Ectodermal cell (in vitro differentiated cells): ENCODE results near the gene BNC2.

ENCODE experiments used
- H3K27ac ChIP-seq: 2 replicates; pipeline ENCODE4 v1.7.0; 2013; ENCODE audit warnings: mild to moderate bottlenecking, low read depth, low read length; ENCODE audit not compliant: insufficient read depth, poor library complexity, severe bottlenecking
- H3K27me3 ChIP-seq: 2 replicates; pipeline ENCODE4 v1.7.0; 2013; ENCODE audit warnings: mild to moderate bottlenecking, low read length; ENCODE audit not compliant: insufficient read depth, control insufficient read depth, poor library complexity, severe bottlenecking
- H3K36me3 ChIP-seq: one replicate; pipeline ENCODE4 v1.7.0; 2013; ENCODE audit warnings: low read length; ENCODE audit not compliant: control insufficient read depth, insufficient read depth
- H3K4me1 ChIP-seq: one replicate; pipeline ENCODE4 v1.7.0; 2013; ENCODE audit warnings: low read length; ENCODE audit not compliant: control insufficient read depth, insufficient read depth
- H3K4me3 ChIP-seq: 2 replicates; pipeline ENCODE4 v1.7.0; 2013; ENCODE audit warnings: low read depth, low read length, control low read depth; ENCODE audit not compliant: insufficient read depth
- H3K9me3 ChIP-seq: 2 replicates; pipeline ENCODE4 v1.7.0; 2013; ENCODE audit warnings: mild to moderate bottlenecking, low read length, moderate library complexity; ENCODE audit not compliant: control insufficient read depth
- WGBS, 2 experiments: methylation state at CpG; one replicate each; pipeline ENCODE4 v1.1.7; 2013; ENCODE audit warnings: missing lambda C conversion rate in 2 of 2; 5-methylcytosine and 5-hydroxymethylcytosine counted together

BNC2 gene

GRCh38 chr9:16769291-16769690 lies 101.2 kb downstream of the BNC2 start:
- peaks cover 3% of the 10 kb centered on the region for H3K27me3 ChIP-seq
- no peak overlapping the region for H3K4me3 ChIP-seq
- H3K4me1 ChIP-seq = peaks cover 3% of the 10 kb centered on the region
- no peaks in the 10 kb centered on the region for H3K36me3 ChIP-seq
- H3K27ac ChIP-seq = no peak overlapping the region
- H3K9me3 ChIP-seq = no peaks in the 10 kb centered on the region
- 79 to 83% methylated on average over 5 of the region's 5 CpGs for WGBS, 2 experiments

DNA sequence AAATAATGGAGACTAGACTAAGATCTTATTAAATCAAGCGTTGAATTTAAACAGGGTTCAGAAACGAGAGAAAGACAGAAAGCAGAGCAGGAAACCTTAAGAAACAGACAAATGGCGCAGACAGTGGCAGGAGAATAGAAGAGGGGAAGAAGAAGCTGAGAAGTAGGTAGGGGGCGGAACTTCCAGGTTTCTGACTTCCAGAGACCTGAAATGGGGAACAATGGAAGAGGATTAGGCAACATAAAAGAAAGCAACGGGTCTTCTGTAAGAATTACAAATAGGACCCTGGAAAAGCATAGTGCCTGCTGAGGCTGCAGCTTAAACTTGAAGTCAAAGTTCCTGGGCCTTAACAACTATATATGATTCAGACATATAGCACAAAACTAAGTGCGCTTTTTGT lies 101.7 kb downstream of the BNC2 start:
- WGBS, 2 experiments = 45 to 50% methylated on average over 6 of the region's 6 CpGs
- peaks cover 3% of the 10 kb centered on the region for H3K27me3 ChIP-seq
- H3K36me3 ChIP-seq = no peaks in the 10 kb centered on the region
- no peak overlapping the region for H3K4me3 ChIP-seq
- peaks cover 3% of the 10 kb centered on the region for H3K4me1 ChIP-seq
- H3K27ac ChIP-seq = no peak overlapping the region
- no peaks in the 10 kb centered on the region for H3K9me3 ChIP-seq

DNA sequence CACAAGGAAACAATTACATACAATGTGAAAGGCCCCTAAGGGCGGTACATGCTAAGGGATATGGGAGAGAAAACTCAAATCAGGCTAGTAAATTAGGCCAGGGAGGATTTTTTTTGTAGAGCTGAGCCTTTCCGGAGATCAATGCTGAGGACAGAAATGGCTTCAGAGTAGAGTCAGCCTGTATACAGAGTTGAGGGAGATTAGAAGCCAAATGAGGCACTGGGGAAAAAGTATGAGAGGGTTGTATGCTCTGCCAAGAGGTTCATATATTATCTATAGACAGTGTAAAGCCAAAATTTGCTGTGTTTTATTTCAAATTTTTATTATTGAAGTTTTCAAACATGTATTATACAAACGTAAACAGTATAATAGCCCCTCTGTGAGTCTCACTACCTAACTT lies 103.1 kb downstream of the BNC2 start:
- H3K4me3 ChIP-seq = no peak overlapping the region
- 90 to 93% methylated on average over 3 of the region's 3 CpGs for WGBS, 2 experiments
- no peaks in the 10 kb centered on the region for H3K9me3 ChIP-seq
- H3K4me1 ChIP-seq = peaks cover 3% of the 10 kb centered on the region
- H3K27ac ChIP-seq = no peak overlapping the region
- H3K36me3 ChIP-seq = no peaks in the 10 kb centered on the region
- peaks cover 3% of the 10 kb centered on the region for H3K27me3 ChIP-seq

GRCh38 chr9:16763946-16764345 lies 106.5 kb downstream of the BNC2 start:
- no peaks in the 10 kb centered on the region for H3K9me3 ChIP-seq
- WGBS, 2 experiments = 96 to 98% methylated on average over 2 of the region's 2 CpGs
- no peaks in the 10 kb centered on the region for H3K36me3 ChIP-seq
- H3K27ac ChIP-seq = no peak overlapping the region
- H3K27me3 ChIP-seq = no peaks in the 10 kb centered on the region
- no peak overlapping the region for H3K4me3 ChIP-seq
- no peaks in the 10 kb centered on the region for H3K4me1 ChIP-seq

- Histone ChIP-seq H3K4me1 (no peaks in the 10 kb centered on the region), H3K27me3 (no peaks in the 10 kb centered on the region), H3K9me3 (no peaks in the 10 kb centered on the region), H3K27ac (no peak overlapping the region), H3K36me3 (no peaks in the 10 kb centered on the region), H3K4me3 (no peak overlapping the region)
- WGBS, 2 experiments = 92 to 93% methylated on average over 8 of the region's 8 CpGs
These were observed 114.9 kb downstream of the BNC2 start for GRCh38 chr9:16755467-16756160.

- Histone ChIP-seq H3K36me3 (no peaks in the 10 kb centered on the region), H3K9me3 (no peaks in the 10 kb centered on the region), H3K27ac (no peak overlapping the region), H3K27me3 (no peaks in the 10 kb centered on the region), H3K4me3 (no peak overlapping the region), H3K4me1 (no peaks in the 10 kb centered on the region)
- 89 to 97% methylated on average over 4 of the region's 4 CpGs for WGBS, 2 experiments
These were observed 115.8 kb downstream of the BNC2 start for GRCh38 chr9:16754662-16755061.

GRCh38 chr9:16753256-16753655 lies 117.2 kb downstream of the BNC2 start:
- 86 to 91% methylated on average over 1 to 2 of the region's 2 CpGs for WGBS, 2 experiments
- Histone ChIP-seq H3K4me1 (no peaks in the 10 kb centered on the region), H3K27me3 (no peaks in the 10 kb centered on the region), H3K9me3 (no peaks in the 10 kb centered on the region), H3K27ac (no peak overlapping the region), H3K36me3 (no peaks in the 10 kb centered on the region), H3K4me3 (no peak overlapping the region)

DNA sequence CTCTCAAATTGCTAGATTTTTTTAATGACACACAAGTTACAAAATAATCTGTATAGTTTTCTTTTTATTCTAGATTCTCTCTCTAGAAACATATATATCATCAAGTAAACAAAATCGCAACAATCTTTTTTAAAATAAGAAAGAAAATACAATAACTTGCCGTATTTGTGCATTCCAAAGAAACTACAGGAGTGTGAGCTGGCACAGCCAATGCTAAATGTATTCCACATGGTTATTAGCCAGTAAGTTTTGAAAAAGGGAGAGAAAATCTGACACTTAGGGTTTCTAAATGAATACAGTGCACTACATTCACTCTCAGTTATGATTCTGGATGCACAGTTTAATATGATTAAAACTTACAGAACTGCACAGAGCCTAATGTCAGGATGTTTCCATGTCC lies 117.9 kb downstream of the BNC2 start:
- WGBS, 2 experiments = 91 to 100% methylated on average over 1 to 2 of the region's 2 CpGs
- Histone ChIP-seq H3K27me3 (no peaks in the 10 kb centered on the region), H3K27ac (no peak overlapping the region), H3K4me3 (no peak overlapping the region), H3K9me3 (no peaks in the 10 kb centered on the region), H3K36me3 (no peaks in the 10 kb centered on the region), H3K4me1 (no peaks in the 10 kb centered on the region)

DNA sequence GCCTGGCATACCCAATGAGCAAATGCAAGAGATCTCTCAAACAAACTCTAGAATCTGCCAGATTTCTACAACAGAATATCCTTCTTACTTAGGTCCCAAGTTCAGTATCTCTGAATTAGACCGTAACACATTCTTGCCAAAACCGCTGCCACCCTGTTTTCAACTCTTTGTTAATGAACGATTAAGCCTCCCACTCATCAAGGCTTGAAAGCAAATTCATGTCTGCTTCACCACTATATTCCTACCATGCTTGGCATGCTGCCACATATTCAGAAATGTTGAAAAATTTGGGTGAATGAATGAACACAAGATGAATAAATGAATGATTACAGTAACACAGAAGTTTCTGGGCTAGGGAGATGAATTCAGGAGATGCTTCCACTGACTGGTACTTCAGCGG lies 119.9 kb downstream of the BNC2 start:
- Histone ChIP-seq H3K4me1 (no peaks in the 10 kb centered on the region), H3K27ac (no peak overlapping the region), H3K9me3 (no peaks in the 10 kb centered on the region), H3K4me3 (no peak overlapping the region), H3K36me3 (no peaks in the 10 kb centered on the region), H3K27me3 (no peaks in the 10 kb centered on the region)
- 90 to 93% methylated on average over 4 of the region's 4 CpGs for WGBS, 2 experiments

DNA sequence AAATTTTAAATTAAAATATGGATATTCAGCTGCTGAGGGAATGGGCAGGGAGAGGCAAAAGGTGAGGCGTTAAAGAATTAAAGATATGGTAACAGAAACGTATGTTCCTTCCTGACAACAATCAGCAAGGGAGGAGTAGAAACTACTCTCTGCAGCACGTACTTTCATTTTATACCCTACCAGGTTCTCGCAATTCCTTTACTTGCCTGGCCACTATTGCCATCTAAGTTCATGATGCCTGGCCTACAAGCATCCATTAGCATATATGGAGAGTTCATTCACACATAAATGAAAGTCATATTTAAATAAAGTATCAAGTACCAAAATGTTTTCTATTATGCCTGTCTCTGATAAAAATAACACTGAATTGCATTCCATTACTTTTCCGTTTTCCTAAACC lies 125.1 kb downstream of the BNC2 start:
- H3K27ac ChIP-seq = no peak overlapping the region
- H3K4me3 ChIP-seq = no peak overlapping the region
- H3K27me3 ChIP-seq = no peaks in the 10 kb centered on the region
- no peaks in the 10 kb centered on the region for H3K4me1 ChIP-seq
- WGBS, 2 experiments = 79% methylated on average over 4 of the region's 5 CpGs
- no peaks in the 10 kb centered on the region for H3K9me3 ChIP-seq
- H3K36me3 ChIP-seq = no peaks in the 10 kb centered on the region

GRCh38 chr9:16744394-16744793 lies 126.1 kb downstream of the BNC2 start:
- no peaks in the 10 kb centered on the region for H3K4me1 ChIP-seq
- H3K4me3 ChIP-seq = no peak overlapping the region
- 72 to 80% methylated on average over 1 to 2 of the region's 2 CpGs for WGBS, 2 experiments
- no peaks in the 10 kb centered on the region for H3K36me3 ChIP-seq
- H3K27ac ChIP-seq = no peak overlapping the region
- H3K27me3 ChIP-seq = no peaks in the 10 kb centered on the region
- H3K9me3 ChIP-seq = no peaks in the 10 kb centered on the region
